Neural progenitor cell (in vitro differentiated cells): Measurements from ENCODE around the gene OR1E2. TPM values are rescaled to one million over a fixed set of nuclear protein-coding genes. Genes with fewer than 3 reads are reported as not detected.
"Not testable (repeated sequence)": the region's sequence is repeated elsewhere in the genome, so short reads cannot be mapped to it uniquely, and the experiment has no call there.

Experiments used
- DNase-seq: peaks from one replicate; pipeline ENCODE4 v3.0.0-alpha.2; 2016; ENCODE audit warnings: low spot score
- H2AFZ ChIP-seq: fragments of 200-600 bp; sonication (generic); replicated peaks from 2 replicates; pipeline ENCODE4 v1.6.1; 2016; ENCODE audit warnings: antibody characterized with exemption
- H3F3A ChIP-seq: fragments of 200-600 bp; sonication (generic); 2 replicates; pipeline ENCODE4 v1.6.1; 2016; ENCODE audit warnings: antibody characterized with exemption, low read depth
- H3K27ac ChIP-seq: fragments of 200-600 bp; sonication (generic); 2 replicates; pipeline ENCODE4 v1.5.1; 2016; ENCODE audit warnings: mild to moderate bottlenecking
- H3K27me3 ChIP-seq: fragments of 200-600 bp; sonication (generic); 2 replicates; pipeline ENCODE4 v1.6.1; 2016; ENCODE audit warnings: mild to moderate bottlenecking, moderate library complexity
- H3K36me3 ChIP-seq: fragments of 200-600 bp; sonication (generic); 2 replicates; pipeline ENCODE4 v1.5.1; 2016
- H3K4me1 ChIP-seq: fragments of 200-600 bp; sonication (generic); 2 replicates; pipeline ENCODE4 v1.6.1; 2016; ENCODE audit warnings: mixed run types
- H3K4me2 ChIP-seq: fragments of 200-600 bp; sonication (generic); 2 replicates; pipeline ENCODE4 v1.6.1; 2016
- H3K4me3 ChIP-seq: fragments of 200-600 bp; sonication (generic); 2 replicates; pipeline ENCODE4 v1.5.1; 2016
- H3K79me2 ChIP-seq: fragments of 200-600 bp; sonication (generic); 2 replicates; pipeline ENCODE4 v1.6.1; 2016; ENCODE audit warnings: low read depth
- H3K9ac ChIP-seq: fragments of 200-600 bp; sonication (generic); 2 replicates; pipeline ENCODE4 v1.6.1; 2016
- H3K9me3 ChIP-seq: fragments of 200-600 bp; sonication (generic); 2 replicates; pipeline ENCODE4 v1.5.1; 2016; ENCODE audit warnings: low read depth
- H4K20me1 ChIP-seq: fragments of 200-600 bp; sonication (generic); 2 replicates; pipeline ENCODE4 v1.6.1; 2016; ENCODE audit warnings: low read depth
- H3K27ac Mint-ChIP-seq: 3 replicates; pipeline ENCODE4 v1.8.0; 2021; ENCODE audit warnings: mixed read lengths
- H3K27me3 Mint-ChIP-seq: 2 replicates; pipeline ENCODE4 v1.8.0; 2022; ENCODE audit warnings: low read depth, mild to moderate bottlenecking, inconsistent platforms, moderate library complexity, mixed read lengths; ENCODE audit not compliant: insufficient read depth
- H3K36me3 Mint-ChIP-seq: 3 replicates; pipeline ENCODE4 v1.8.0; 2021; ENCODE audit warnings: mixed read lengths
- H3K4me1 Mint-ChIP-seq: 3 replicates; pipeline ENCODE4 v1.8.0; 2021; ENCODE audit warnings: mixed read lengths
- H3K4me3 Mint-ChIP-seq: 3 replicates; pipeline ENCODE4 v1.8.0; 2021; ENCODE audit warnings: mild to moderate bottlenecking, moderate library complexity, mixed read lengths
- H3K9me3 Mint-ChIP-seq: 3 replicates; pipeline ENCODE4 v1.8.0; 2020; ENCODE audit warnings: mixed read lengths
- CTCF ChIP-seq: fragments of 200-600 bp; sonication (generic); IDR thresholded peaks from 2 replicates; pipeline ENCODE4 v1.5.1; 2017; ENCODE audit warnings: antibody characterized with exemption, mild to moderate bottlenecking
- EZH2 ChIP-seq: fragments of 200-600 bp; sonication (generic); IDR thresholded peaks from 2 replicates; pipeline ENCODE4 v1.6.1; 2017; ENCODE audit warnings: antibody characterized with exemption, mild to moderate bottlenecking, moderate library complexity
- EZH2phosphoT487 ChIP-seq: fragments of 200-600 bp; sonication (generic); IDR thresholded peaks from 2 replicates; pipeline ENCODE4 v1.6.1; 2017; ENCODE audit warnings: antibody characterized with exemption
- total RNA-seq: library from RNA; depleted of rRNA; stranded (reverse); fragments of >200 nt; gene quantifications from 2 replicates; pipeline ENCODE4 v1.2.3, GENCODE V29; 2015; ENCODE audit warnings: low replicate concordance

The OR1E2 gene
- total RNA-seq, 1 donor from 2014 or later = not detected

GRCh38 chr17:3438368-3438767 lies 4.7 kb upstream of the OR1E2 start:
- Histone ChIP-seq H3K4me2 (no peak overlapping the region), H4K20me1 (no peaks in the 10 kb centered on the region), H3F3A (no peaks in the 10 kb centered on the region), H2AFZ (no peak overlapping the region), H3K9ac (no peak overlapping the region), H3K4me3 (no peak overlapping the region), H3K27me3 (peaks cover 3% of the 10 kb centered on the region), H3K4me1 (no peaks in the 10 kb centered on the region), H3K79me2 (no peaks in the 10 kb centered on the region), H3K9me3 (no peaks in the 10 kb centered on the region), H3K27ac (no peak overlapping the region), H3K36me3 (no peaks in the 10 kb centered on the region)
- no peaks in the 10 kb centered on the region for H3K4me1 Mint-ChIP-seq
- no peak for TF ChIP-seq CTCF
- TF ChIP-seq EZH2 = no peak
- no peaks in the 10 kb centered on the region for H3K9me3 Mint-ChIP-seq
- DNase-seq = no peak
- no peak overlapping the region for H3K4me3 Mint-ChIP-seq
- H3K27me3 Mint-ChIP-seq = no peaks in the 10 kb centered on the region
- H3K36me3 Mint-ChIP-seq = no peaks in the 10 kb centered on the region
- H3K27ac Mint-ChIP-seq = no peak overlapping the region

DNA sequence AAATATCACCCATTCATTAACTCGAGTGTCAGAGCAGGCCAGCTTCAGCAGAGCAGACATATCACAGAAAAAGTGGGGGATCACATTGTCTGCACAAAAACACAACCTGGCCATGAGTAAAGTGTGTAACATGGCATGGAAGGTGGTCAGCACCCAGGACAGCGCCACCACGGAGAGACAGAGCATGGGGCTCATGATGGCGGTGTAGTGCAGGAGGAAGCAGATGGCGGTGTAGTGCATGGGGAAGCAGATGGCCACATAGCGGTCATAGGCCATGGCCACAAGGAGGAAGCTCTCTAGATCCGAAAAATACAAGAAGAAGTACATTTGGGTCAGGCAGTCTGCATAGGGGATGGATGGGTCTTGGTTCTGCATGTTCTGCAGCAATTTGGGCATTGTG lies 426 bp downstream of the OR1E2 start:
- H3K79me2 ChIP-seq, H3K36me3 ChIP-seq, H3K36me3 Mint-ChIP-seq, H3K4me3 ChIP-seq, H3K27ac ChIP-seq, H3K9ac ChIP-seq, H3K27ac Mint-ChIP-seq, H3K4me3 Mint-ChIP-seq, H3K27me3 ChIP-seq, H3K4me1 Mint-ChIP-seq, H3F3A ChIP-seq, H3K9me3 Mint-ChIP-seq, H3K9me3 ChIP-seq, H4K20me1 ChIP-seq, H2AFZ ChIP-seq, H3K4me2 ChIP-seq, H3K27me3 Mint-ChIP-seq, H3K4me1 ChIP-seq: not testable (repeated sequence)
- peak; percentile 24 for DNase-seq

- no peaks in the 10 kb centered on the region for H3K9me3 Mint-ChIP-seq
- Histone ChIP-seq H4K20me1 (no peaks in the 10 kb centered on the region), H3K9ac (no peak overlapping the region), H3K27ac (no peak overlapping the region), H2AFZ (no peak overlapping the region), H3K4me3 (no peak overlapping the region), H3K36me3 (no peaks in the 10 kb centered on the region), H3K27me3 (no peaks in the 10 kb centered on the region), H3F3A (no peaks in the 10 kb centered on the region), H3K79me2 (no peaks in the 10 kb centered on the region), H3K4me2 (no peak overlapping the region), H3K9me3 (peaks cover 11% of the 10 kb centered on the region), H3K4me1 (no peaks in the 10 kb centered on the region)
- no peak for DNase-seq
- TF ChIP-seq CTCF = no peak
- TF ChIP-seq EZH2phosphoT487 = no peak
- TF ChIP-seq EZH2 = no peak
- H3K27me3 Mint-ChIP-seq = peaks cover 9% of the 10 kb centered on the region
- H3K36me3 Mint-ChIP-seq = no peaks in the 10 kb centered on the region
- H3K4me3 Mint-ChIP-seq = no peak overlapping the region
- H3K4me1 Mint-ChIP-seq = no peaks in the 10 kb centered on the region
- no peak overlapping the region for H3K27ac Mint-ChIP-seq
Observed at GRCh38 chr17:3418222-3418621, 15.4 kb downstream of the OR1E2 start.

GRCh38 chr17:3415610-3416009 lies 18.0 kb downstream of the OR1E2 start:
- Histone ChIP-seq H3K27ac (no peak overlapping the region), H3K27me3 (no peaks in the 10 kb centered on the region), H3K36me3 (no peaks in the 10 kb centered on the region), H3K9ac (no peak overlapping the region), H2AFZ (no peak overlapping the region), H3F3A (no peaks in the 10 kb centered on the region), H3K4me1 (no peaks in the 10 kb centered on the region), H4K20me1 (no peaks in the 10 kb centered on the region), H3K4me2 (no peak overlapping the region), H3K9me3 (peaks cover 11% of the 10 kb centered on the region), H3K4me3 (no peak overlapping the region), H3K79me2 (no peaks in the 10 kb centered on the region)
- peaks cover 2% of the 10 kb centered on the region for H3K9me3 Mint-ChIP-seq
- no peak overlapping the region for H3K4me3 Mint-ChIP-seq
- no peaks in the 10 kb centered on the region for H3K4me1 Mint-ChIP-seq
- H3K27me3 Mint-ChIP-seq = peaks cover 10% of the 10 kb centered on the region
- no peak for DNase-seq
- H3K36me3 Mint-ChIP-seq = no peaks in the 10 kb centered on the region
- H3K27ac Mint-ChIP-seq = no peak overlapping the region
- no peak for TF ChIP-seq CTCF
- no peak for TF ChIP-seq EZH2
- no peak for TF ChIP-seq EZH2phosphoT487

- not testable (repeated sequence) for H3K4me1 Mint-ChIP-seq, H3K27me3 Mint-ChIP-seq, H3K36me3 Mint-ChIP-seq, H3F3A ChIP-seq, H3K36me3 ChIP-seq, H3K27me3 ChIP-seq, H3K27ac ChIP-seq, H3K4me3 Mint-ChIP-seq, H3K4me1 ChIP-seq, DNase-seq, H3K27ac Mint-ChIP-seq, H2AFZ ChIP-seq, H3K9ac ChIP-seq, H3K4me2 ChIP-seq, H3K4me3 ChIP-seq, H3K79me2 ChIP-seq, H4K20me1 ChIP-seq
- peaks cover 10% of the 10 kb centered on the region for H3K9me3 ChIP-seq
- peaks cover 10% of the 10 kb centered on the region for H3K9me3 Mint-ChIP-seq
Observed at GRCh38 chr17:3412216-3412615, 21.4 kb downstream of the OR1E2 start.
